K562 (cell line): Measurements from ENCODE around the gene BLM. TPM values are rescaled to one million over a fixed set of nuclear protein-coding genes. Genes with fewer than 3 reads are reported as not detected.
A peak's percentile ranks its signal among the peaks of the same experiment; 100 is the strongest.

Experiments
- ATAC-seq: fragments of 200-7000 bp; cut with Tn5 transposase; 3 replicates; pipeline ENCODE4 v1.9.1; 2020; ENCODE audit warnings: moderate library complexity
- BruUV-seq: library from RNA; stranded (reverse); fragments of 400-500 nt; replicated peaks from 2 replicates; lab custom pipeline; 2021; lab: Mats Ljungman, UMichigan
- CTCF ChIA-PET: fragments of 300-600 bp; formaldehyde crosslinking; extraction: SDS; loops from one replicate; lab custom pipeline; 2021; ENCODE audit warnings: low intra/inter-chr PET ratio; lab: Yijun Ruan, JAX
- POLR2A ChIA-PET: fragments of 300-600, 350-650 bp; sonication (Branson Sonifier 250); formaldehyde crosslinking; extraction: SDS; loops from one replicate; lab custom pipeline; 2021; ENCODE audit warnings: antibody characterized with exemption, inconsistent platforms; lab: Yijun Ruan, JAX
- DNase-seq, 4 experiments: peaks; one replicate each; pipeline versions ENCODE4 v3.0.0 to v3.0.0-alpha.2; 2011 to 2018; ENCODE audit warnings: low spot score in 3 of 4, mixed read lengths in 3 of 4; ENCODE audit errors: extremely low read depth in 1 of 4
- FAIRE-seq: peaks from 2 replicates; lab custom pipeline; 2011; peaks lifted over from hg19 to GRCh38; lab: Jason Lieb, UNC
- H2AFZ ChIP-seq: 2 replicates; pipeline ENCODE4 v1.6.0; 2011; ENCODE audit warnings: low read depth, low read length, control low read depth, inconsistent platforms
- H3K27ac ChIP-seq: fragments of 200-600 bp; 3 replicates; pipeline ENCODE4 v1.8.0; 2011; ENCODE audit warnings: low read depth, mild to moderate bottlenecking, control low read depth, inconsistent platforms, low read length, moderate library complexity, mixed read lengths; ENCODE audit errors: extremely low read depth
- H3K27me3 ChIP-seq, 2 experiments: fragments of 300-600 bp in 1 of 2; 2 replicates in 1 of 2; 3 replicates in 1 of 2; pipeline versions ENCODE4 v1.6.0 to v1.8.0; 2011; ENCODE audit warnings: inconsistent platforms in 2 of 2, low read length in 2 of 2, mild to moderate bottlenecking in 1 of 2, mixed read lengths in 1 of 2, moderate library complexity in 1 of 2; ENCODE audit not compliant: control insufficient read depth in 2 of 2, insufficient read depth in 2 of 2
- H3K36me3 ChIP-seq: fragments of 300-600 bp; 3 replicates; pipeline ENCODE4 v1.8.0; 2011; ENCODE audit warnings: mild to moderate bottlenecking, low read length, inconsistent platforms; ENCODE audit not compliant: control insufficient read depth, insufficient read depth
- H3K4me1 ChIP-seq, 2 experiments: fragments of 200-600 bp in 1 of 2; replicated peaks in 1 of 2; 2 replicates in 1 of 2; 3 replicates in 1 of 2; pipeline versions ENCODE4 v1.5.1 to v1.8.0; 2011; ENCODE audit warnings: inconsistent platforms in 2 of 2, low read length in 2 of 2, mild to moderate bottlenecking in 1 of 2, mixed read lengths in 1 of 2, moderate library complexity in 1 of 2; ENCODE audit not compliant: control insufficient read depth in 2 of 2, insufficient read depth in 2 of 2
- H3K4me2 ChIP-seq: 2 replicates; pipeline ENCODE4 v1.6.1; 2011; ENCODE audit warnings: low read length, control low read depth, inconsistent platforms, mixed read lengths; ENCODE audit not compliant: insufficient read depth
- H3K4me3 ChIP-seq: fragments of 200-600 bp; sonication (generic), shearing (Covaris generic); 2 replicates; pipeline ENCODE4 v1.5.1; 2016; ENCODE audit warnings: control low read depth, inconsistent platforms
- H3K79me2 ChIP-seq: fragments of 200-600 bp; 3 replicates; pipeline ENCODE4 v1.8.0; 2011; ENCODE audit warnings: low read length, inconsistent platforms; ENCODE audit not compliant: control insufficient read depth, insufficient read depth
- H3K9ac ChIP-seq, 2 experiments: 2 replicates each; pipeline versions ENCODE4 v1.6.0 to v1.6.1; 2011; ENCODE audit warnings: low read depth in 2 of 2, low read length in 2 of 2, control low read depth in 1 of 2, inconsistent platforms in 1 of 2, mild to moderate bottlenecking in 1 of 2, mixed read lengths in 1 of 2; ENCODE audit not compliant: insufficient read depth in 1 of 2
- H3K9me1 ChIP-seq: one replicate; pipeline ENCODE4 v1.6.0; 2011; ENCODE audit warnings: inconsistent platforms, mild to moderate bottlenecking, low read length, moderate library complexity; ENCODE audit not compliant: control insufficient read depth, insufficient read depth
- H3K9me3 ChIP-seq: replicated peaks from 2 replicates; pipeline ENCODE4 v1.5.1; 2011; ENCODE audit warnings: low read depth, low read length, inconsistent platforms; ENCODE audit not compliant: control insufficient read depth, insufficient read depth
- H4K20me1 ChIP-seq: replicated peaks from 2 replicates; pipeline ENCODE4 v1.6.1; 2011; ENCODE audit warnings: low read length, inconsistent platforms, mixed read lengths; ENCODE audit not compliant: control insufficient read depth, insufficient read depth
- ARHGAP35 ChIP-seq: fragments of 450-650 bp; IDR thresholded peaks from 2 replicates; pipeline ENCODE4 v1.6.1; 2018; ENCODE audit not compliant: partially characterized antibody
- ELF4 ChIP-seq: fragments of 450-650 bp; formaldehyde crosslinking; IDR thresholded peaks from 2 replicates; pipeline ENCODE4 v1.4.0; 2022; ENCODE audit warnings: missing genetic modification characterization
- EP400 ChIP-seq: fragments of 450-650 bp; IDR thresholded peaks from 2 replicates; pipeline ENCODE4 v1.6.1; 2017; ENCODE audit warnings: antibody characterized with exemption, mild to moderate bottlenecking, moderate library complexity
- HDAC3 ChIP-seq: fragments of 450-650 bp; IDR thresholded peaks from 2 replicates; pipeline ENCODE4 v1.6.1; 2018; ENCODE audit warnings: borderline replicate concordance, mild to moderate bottlenecking, moderate library complexity; ENCODE audit not compliant: partially characterized antibody
- PTTG1 ChIP-seq: fragments of 450-650 bp; IDR thresholded peaks from 2 replicates; pipeline ENCODE4 v1.6.1; 2016; ENCODE audit warnings: low read depth, mild to moderate bottlenecking, missing genetic modification characterization, missing compliant biosample characterization
- RNF2 ChIP-seq: sonication (generic); IDR thresholded peaks from 2 replicates; pipeline ENCODE4 v1.6.1; 2016
- SAP30 ChIP-seq: fragments of 200-600 bp; sonication (generic); IDR thresholded peaks from 2 replicates; pipeline ENCODE4 v1.6.1; 2012; ENCODE audit warnings: borderline replicate concordance, low read depth, mild to moderate bottlenecking, moderate library complexity, low read length, control low read depth, inconsistent platforms; ENCODE audit not compliant: insufficient read depth, poor library complexity, severe bottlenecking
- ZC3H4 ChIP-seq: sonication (generic); formaldehyde crosslinking; IDR thresholded peaks from 2 replicates; pipeline ENCODE4 v1.9.0; 2021; ENCODE audit warnings: missing genetic modification reagents, borderline replicate concordance
- WGBS: fragments of 100-300 bp; shearing (Covaris generic); methylation state at CpG from one replicate; pipeline ENCODE4 v1.1.6; 2016; ENCODE audit warnings: low coverage, mixed read lengths; ENCODE audit not compliant: insufficient coverage; ENCODE audit errors: missing lambda C conversion rate; 5-methylcytosine and 5-hydroxymethylcytosine counted together
- in situ Hi-C: fragments of 300-500 bp; cut with MboI; formaldehyde crosslinking; loops from 4 replicates; pipeline ENCODE4 v1.15.0; 2018; ENCODE audit warnings: inconsistent platforms, mixed read lengths
- intact Hi-C: fragments of 100-400 bp; cut with micrococcal nuclease; formaldehyde crosslinking; loops from 2 replicates; pipeline ENCODE4 v1.14.2; 2022
- polyA plus RNA-seq, 8 experiments: library from polyadenylated mRNA; depleted of rRNA in 4 of 8; stranded (reverse) in 5 of 8; unstranded in 3 of 8; fragments of >200 nt; fragmentation: Nextera tagmentation in 2 of 8; fragmentation: Illumina TruSeq in 1 of 8; extraction: Ambion mirVana in 2 of 8; extraction: Trizol in 1 of 8; gene quantifications; 2 replicates each; pipeline versions ENCODE4 v1.2.1 to v1.2.3, GENCODE V29; 2011 to 2014; ENCODE audit warnings: inconsistent platforms in 1 of 8, missing spikeins in 1 of 8
- total RNA-seq, 7 experiments: library from RNA; depleted of rRNA in 6 of 7; stranded (reverse); fragments of >200 nt in 6 of 7; fragmentation: Illumina TruSeq in 2 of 7; extraction: Trizol in 2 of 7; gene quantifications; 2 replicates each; pipeline versions ENCODE4 v1.2.1 to v1.2.3, GENCODE V29; 2011 to 2021; ENCODE audit warnings: low replicate concordance in 1 of 7
- TF ChIP-seq, protein P1 (sequence below), 2 experiments: fragments of 450-650 bp in 1 of 2; IDR thresholded peaks; 2 replicates each; pipeline ENCODE4 v1.6.1; 2011 to 2017; ENCODE audit warnings: low read depth in 2 of 2, antibody characterized with exemption in 1 of 2, borderline replicate concordance in 1 of 2, low read length in 1 of 2, mild to moderate bottlenecking in 1 of 2, mixed read lengths in 1 of 2; ENCODE audit not compliant: control insufficient read depth in 1 of 2

BLM gene
- total and polyA plus RNA-seq, 9 of the 15 experiments (the other 6 are each of a cell fraction or from before 2014, with no cell fraction given): 21.0 to 56.0 (median 43.9) TPM

GRCh38 chr15:90838544-90838943 lies 121.4 kb downstream of the BLM start (continued):
- TF ChIP-seq, protein P1, sequence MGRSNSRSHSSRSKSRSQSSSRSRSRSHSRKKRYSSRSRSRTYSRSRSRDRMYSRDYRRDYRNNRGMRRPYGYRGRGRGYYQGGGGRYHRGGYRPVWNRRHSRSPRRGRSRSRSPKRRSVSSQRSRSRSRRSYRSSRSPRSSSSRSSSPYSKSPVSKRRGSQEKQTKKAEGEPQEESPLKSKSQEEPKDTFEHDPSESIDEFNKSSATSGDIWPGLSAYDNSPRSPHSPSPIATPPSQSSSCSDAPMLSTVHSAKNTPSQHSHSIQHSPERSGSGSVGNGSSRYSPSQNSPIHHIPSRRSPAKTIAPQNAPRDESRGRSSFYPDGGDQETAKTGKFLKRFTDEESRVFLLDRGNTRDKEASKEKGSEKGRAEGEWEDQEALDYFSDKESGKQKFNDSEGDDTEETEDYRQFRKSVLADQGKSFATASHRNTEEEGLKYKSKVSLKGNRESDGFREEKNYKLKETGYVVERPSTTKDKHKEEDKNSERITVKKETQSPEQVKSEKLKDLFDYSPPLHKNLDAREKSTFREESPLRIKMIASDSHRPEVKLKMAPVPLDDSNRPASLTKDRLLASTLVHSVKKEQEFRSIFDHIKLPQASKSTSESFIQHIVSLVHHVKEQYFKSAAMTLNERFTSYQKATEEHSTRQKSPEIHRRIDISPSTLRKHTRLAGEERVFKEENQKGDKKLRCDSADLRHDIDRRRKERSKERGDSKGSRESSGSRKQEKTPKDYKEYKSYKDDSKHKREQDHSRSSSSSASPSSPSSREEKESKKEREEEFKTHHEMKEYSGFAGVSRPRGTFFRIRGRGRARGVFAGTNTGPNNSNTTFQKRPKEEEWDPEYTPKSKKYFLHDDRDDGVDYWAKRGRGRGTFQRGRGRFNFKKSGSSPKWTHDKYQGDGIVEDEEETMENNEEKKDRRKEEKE (IDR thresholded peaks at IDR 0.05; ENCODE audit: borderline replicate concordance in 1 of 2, control insufficient read depth in 1 of 2, low read depth in 2 of 2, low read length in 1 of 2): no peak
- no peak for TF ChIP-seq SAP30
- no peak for TF ChIP-seq EP400
- TF ChIP-seq, all 486 proteins: peak for 0

DNA sequence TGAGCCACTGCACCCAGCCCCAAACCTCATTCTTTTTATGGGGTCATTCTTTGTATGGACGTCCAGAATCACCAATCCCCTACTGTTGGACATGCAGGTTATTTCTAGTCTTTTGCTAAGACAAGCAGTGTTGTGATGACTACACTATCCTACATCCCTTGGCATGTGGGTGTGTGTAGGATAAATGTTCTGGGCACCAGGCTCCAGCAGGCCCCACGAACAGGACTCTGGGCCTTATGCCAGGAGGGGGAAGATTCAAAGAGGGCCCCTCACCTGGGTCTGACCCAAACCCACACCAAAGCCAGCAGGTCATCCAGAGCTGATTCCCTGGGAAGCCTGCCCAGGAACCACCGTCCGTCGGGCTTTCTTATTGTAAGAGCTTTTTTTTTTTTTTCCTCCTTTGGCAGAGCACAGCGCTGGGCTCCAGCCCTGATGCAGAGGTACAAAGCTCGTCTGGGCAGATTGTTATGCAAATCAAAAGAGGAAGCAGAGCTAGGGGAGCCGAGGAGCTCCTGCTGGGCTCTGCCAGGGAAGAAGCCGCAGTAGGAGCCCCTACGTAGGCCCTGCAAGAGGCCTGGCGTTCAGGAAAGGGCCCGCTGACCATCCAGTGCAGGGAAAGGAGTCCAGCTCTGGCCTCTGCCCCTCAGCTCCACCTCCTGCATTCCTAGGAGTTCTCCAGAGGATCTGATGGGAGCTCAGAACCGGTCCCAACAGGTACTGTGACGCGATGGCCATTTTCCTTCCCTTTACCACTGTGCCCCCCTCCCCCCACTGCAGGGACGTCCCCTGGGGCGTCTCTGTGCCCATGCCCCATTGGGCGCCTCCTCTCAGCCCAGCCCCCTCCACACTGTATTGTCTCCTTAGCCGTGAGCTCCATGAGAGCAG lies 122.3 kb downstream of the BLM start:
- no peak for ATAC-seq
- H3K27me3 ChIP-seq: no peaks in the 10 kb centered on the region
- no peaks in the 10 kb centered on the region for H3K9me3 ChIP-seq
- no peak overlapping the region for H3K4me2 ChIP-seq
- H3K36me3 ChIP-seq: no peaks in the 10 kb centered on the region
- DNase-seq: no peak
- WGBS: 66% methylated on average over 19 of the region's 19 CpGs
- in situ Hi-C loops: no loop called here
- no peaks in the 10 kb centered on the region for H3K9me1 ChIP-seq
- intact Hi-C loops: loop anchor here (2.0 kb wide), 1 partner anchor 61 kb away; no protein-coding TSS in a partner anchor
- peak overlapping the region; percentile 10 to 72; a peak in 3 of 4 replicates for H3K9ac ChIP-seq
- BruUV-seq: no TSS peak
- H2AFZ ChIP-seq: 0 out of 2 replicates have a peak overlapping the region, but pooled peaks have one; percentile 35
- H3K79me2 ChIP-seq: no peaks in the 10 kb centered on the region
- FAIRE-seq: no peak
- ChIA-PET POLR2A (interaction anchor here (0.8 to 1.2 kb wide), 4 partner anchors 16 to 38 kb away, joined by 3 to 4 read pairs (median 3); partner anchors contain the start of gene FURIN), CTCF (no interaction called here)
- no peak overlapping the region for H3K4me3 ChIP-seq
- peak; percentile 53 for TF ChIP-seq ARHGAP35
- 0 out of 2 replicates have a peak, but pooled peaks have one; percentile 56 for TF ChIP-seq ZC3H4 (CRISPR knock-in tag)
- TF ChIP-seq ELF4: no peak
- no peak for TF ChIP-seq HDAC3
- no peak for TF ChIP-seq RNF2
- no peak for TF ChIP-seq PTTG1 (tag)
- peak overlapping the region; percentile 88; the same call in 2 of the 3 replicates for H3K27ac ChIP-seq
- peaks cover 59 to 68% of the 10 kb centered on the region in 2 experiments for H3K4me1 ChIP-seq
- no peaks in the 10 kb centered on the region for H4K20me1 ChIP-seq
